ENCODE results near the gene CHPF2.

CHPF2 gene

DNA sequence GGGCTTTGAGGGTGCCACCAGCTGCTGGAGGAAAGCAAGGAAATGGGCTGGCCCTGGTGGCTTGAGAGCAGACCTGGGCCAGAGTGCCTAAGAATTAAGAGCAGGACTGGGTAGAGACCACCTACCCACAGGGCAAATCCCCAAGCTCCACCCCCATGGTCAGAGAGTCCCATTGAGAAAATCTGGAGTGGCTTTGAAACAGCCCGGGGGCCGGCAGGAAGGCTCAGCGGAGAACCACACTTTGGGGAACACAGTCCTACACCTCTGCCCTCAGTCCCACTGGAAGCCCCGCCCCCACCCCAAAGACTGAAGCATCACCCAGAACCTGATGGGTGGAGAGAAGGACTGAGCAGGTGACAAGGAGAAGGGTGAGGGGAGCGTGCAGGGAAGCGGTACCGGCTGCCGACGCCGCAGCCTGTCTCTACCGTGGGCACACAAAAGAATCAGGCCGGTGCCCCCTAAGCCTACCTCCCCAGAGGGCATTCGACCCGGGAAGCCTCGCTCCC is 12.6 kb downstream of the CHPF2 start:
- no peak for ATAC-seq (ENCODE audit: insufficient read depth, low read depth)
- Histone ChIP-seq H3K9me3 (ENCODE audit: insufficient read depth, low read length, severe bottlenecking) (no peaks in the 10 kb centered on the region), H3K27me3 (ENCODE audit: insufficient read depth, low read length, poor library complexity) (peaks cover 55% of the 10 kb centered on the region), H3K27ac (ENCODE audit: low read length) (no peak overlapping the region), H3K9ac (ENCODE audit: low read depth, low read length) (no peak overlapping the region), H3K79me2 (ENCODE audit: insufficient read depth, low read length) (no peaks in the 10 kb centered on the region), H3K4me3 (ENCODE audit: low read depth in 1 of 2, low read length in 2 of 2) (no peak overlapping the region), H4K20me1 (ENCODE audit: insufficient read depth, low read length) (peaks cover 22% of the 10 kb centered on the region; the same call in 1 of the 2 replicates), H3K4me2 (ENCODE audit: insufficient read depth, low read length) (peak overlapping the region; percentile 31), H2AFZ (ENCODE audit: low read depth, low read length) (no peak overlapping the region), H3K4me1 (ENCODE audit: insufficient read depth, low read length) (peaks cover 56% of the 10 kb centered on the region), H3K36me3 (ENCODE audit: insufficient read depth, low read length) (no peaks in the 10 kb centered on the region)
- TF ChIP-seq EZH2 (IDR thresholded peaks at IDR 0.05; ENCODE audit: borderline replicate concordance, low read depth, low read length, severe bottlenecking) = no peak
- TF ChIP-seq, protein P1, sequence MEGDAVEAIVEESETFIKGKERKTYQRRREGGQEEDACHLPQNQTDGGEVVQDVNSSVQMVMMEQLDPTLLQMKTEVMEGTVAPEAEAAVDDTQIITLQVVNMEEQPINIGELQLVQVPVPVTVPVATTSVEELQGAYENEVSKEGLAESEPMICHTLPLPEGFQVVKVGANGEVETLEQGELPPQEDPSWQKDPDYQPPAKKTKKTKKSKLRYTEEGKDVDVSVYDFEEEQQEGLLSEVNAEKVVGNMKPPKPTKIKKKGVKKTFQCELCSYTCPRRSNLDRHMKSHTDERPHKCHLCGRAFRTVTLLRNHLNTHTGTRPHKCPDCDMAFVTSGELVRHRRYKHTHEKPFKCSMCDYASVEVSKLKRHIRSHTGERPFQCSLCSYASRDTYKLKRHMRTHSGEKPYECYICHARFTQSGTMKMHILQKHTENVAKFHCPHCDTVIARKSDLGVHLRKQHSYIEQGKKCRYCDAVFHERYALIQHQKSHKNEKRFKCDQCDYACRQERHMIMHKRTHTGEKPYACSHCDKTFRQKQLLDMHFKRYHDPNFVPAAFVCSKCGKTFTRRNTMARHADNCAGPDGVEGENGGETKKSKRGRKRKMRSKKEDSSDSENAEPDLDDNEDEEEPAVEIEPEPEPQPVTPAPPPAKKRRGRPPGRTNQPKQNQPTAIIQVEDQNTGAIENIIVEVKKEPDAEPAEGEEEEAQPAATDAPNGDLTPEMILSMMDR (IDR thresholded peaks at IDR 0.05; ENCODE audit: borderline replicate concordance, extremely low read depth, low read length, poor library complexity, severe bottlenecking) = no peak
- no peak for DNase-seq

DNA sequence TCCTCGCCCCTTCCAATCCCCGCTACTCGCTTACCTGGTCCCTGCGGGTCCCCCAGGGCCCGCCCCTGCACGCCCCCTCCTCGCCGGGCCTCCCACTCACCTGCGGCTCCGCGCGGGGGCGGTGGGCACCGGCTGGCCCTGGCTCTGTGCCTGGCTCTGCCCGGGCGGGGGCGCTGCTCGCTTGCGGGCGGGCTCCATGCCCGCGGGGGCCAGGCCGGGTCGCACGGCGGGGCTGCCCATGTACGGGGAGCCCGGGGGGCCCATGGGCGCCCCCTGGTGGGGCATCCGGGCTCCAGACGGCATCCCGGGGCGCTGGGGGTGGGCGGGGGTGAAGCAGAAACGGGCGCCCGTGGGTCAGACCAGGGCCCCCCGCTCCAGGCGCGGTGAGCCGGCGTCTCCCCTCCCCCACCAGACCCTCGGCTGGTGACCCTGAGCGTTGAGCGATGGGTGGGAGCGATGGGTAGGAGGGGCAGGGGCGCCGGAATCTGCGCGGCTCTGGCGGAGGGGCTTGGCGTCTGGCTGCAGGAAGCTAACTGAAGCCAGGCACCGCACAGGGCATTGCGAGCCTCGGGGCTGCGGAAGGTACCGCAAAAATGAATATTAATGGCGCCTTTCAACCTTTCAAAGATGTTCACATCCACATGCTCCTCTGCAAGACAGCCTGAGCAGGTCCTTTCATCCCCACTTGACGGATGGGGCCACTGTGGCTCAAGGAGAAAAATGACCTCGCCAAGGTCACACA is 13.2 kb downstream of the CHPF2 start:
- no peak overlapping the region for H3K27ac ChIP-seq (ENCODE audit: low read length)
- H3K27me3 ChIP-seq (ENCODE audit: insufficient read depth, low read length, poor library complexity) = peaks cover 62% of the 10 kb centered on the region
- DNase-seq (peak; percentile 57), ATAC-seq (ENCODE audit: insufficient read depth, low read depth) (peak; percentile 50)
- H4K20me1 ChIP-seq (ENCODE audit: insufficient read depth, low read length) = peaks cover 26% of the 10 kb centered on the region
- no peaks in the 10 kb centered on the region for H3K9me3 ChIP-seq (ENCODE audit: insufficient read depth, low read length, severe bottlenecking)
- no peaks in the 10 kb centered on the region for H3K36me3 ChIP-seq (ENCODE audit: insufficient read depth, low read length)
- H3K4me1 ChIP-seq (ENCODE audit: insufficient read depth, low read length) = peaks cover 56% of the 10 kb centered on the region
- no peak for TF ChIP-seq EZH2 (IDR thresholded peaks at IDR 0.05; ENCODE audit: borderline replicate concordance, low read depth, low read length, severe bottlenecking)
- TF ChIP-seq, protein P1 (IDR thresholded peaks at IDR 0.05; ENCODE audit: borderline replicate concordance, extremely low read depth, low read length, poor library complexity, severe bottlenecking) = peak; percentile 52
- H3K9ac ChIP-seq (ENCODE audit: low read depth, low read length) = no peak overlapping the region
- no peak overlapping the region for H2AFZ ChIP-seq (ENCODE audit: low read depth, low read length)
- H3K4me2 ChIP-seq (ENCODE audit: insufficient read depth, low read length) = peak overlapping the region; percentile 31
- no peak overlapping the region for H3K4me3 ChIP-seq (ENCODE audit: low read depth in 1 of 2, low read length in 2 of 2)
- H3K79me2 ChIP-seq (ENCODE audit: insufficient read depth, low read length) = no peaks in the 10 kb centered on the region

DNA sequence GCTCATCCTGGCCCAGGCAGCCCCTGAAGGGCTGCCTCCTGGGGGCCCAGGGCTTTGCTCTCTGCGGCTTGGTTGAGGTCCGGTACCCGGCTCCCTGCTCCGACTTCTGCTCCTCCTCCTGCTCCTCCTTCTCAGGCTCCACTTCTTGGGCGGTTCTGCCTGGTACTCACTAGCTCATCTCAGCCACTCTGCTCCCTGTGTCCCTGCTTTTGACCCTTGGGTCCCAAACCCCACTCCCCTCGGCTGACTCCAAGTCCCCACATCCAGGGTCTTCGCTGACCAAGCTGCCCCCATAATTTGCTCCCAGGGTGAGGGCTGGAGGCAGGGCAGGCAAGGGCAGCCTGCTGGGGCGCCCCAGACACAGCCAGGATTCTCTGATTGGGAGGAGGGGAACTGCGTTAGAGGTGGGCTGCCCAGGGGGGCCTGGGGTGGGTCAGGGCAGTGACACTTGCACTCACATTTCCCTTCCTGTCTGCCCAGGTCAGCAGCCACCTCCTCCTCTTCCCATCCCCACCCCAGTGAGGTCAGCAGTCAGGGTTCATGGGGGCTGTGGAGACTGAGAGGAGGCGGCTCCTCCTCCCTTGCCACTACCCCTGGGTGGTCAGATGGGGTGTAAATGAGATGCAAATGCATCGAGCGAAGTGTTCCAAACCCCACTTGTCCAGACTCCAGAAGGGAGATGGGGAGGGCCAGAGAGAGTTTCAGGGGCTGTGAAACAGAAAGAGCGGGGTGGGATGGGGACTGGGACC is 14.0 kb downstream of the CHPF2 start:
- Histone ChIP-seq H3K4me3 (ENCODE audit: low read depth in 1 of 2, low read length in 2 of 2) (no peak overlapping the region), H3K36me3 (ENCODE audit: insufficient read depth, low read length) (no peaks in the 10 kb centered on the region), H3K4me1 (ENCODE audit: insufficient read depth, low read length) (peaks cover 61% of the 10 kb centered on the region), H3K9ac (ENCODE audit: low read depth, low read length) (no peak overlapping the region), H2AFZ (ENCODE audit: low read depth, low read length) (no peak overlapping the region), H3K79me2 (ENCODE audit: insufficient read depth, low read length) (no peaks in the 10 kb centered on the region), H3K9me3 (ENCODE audit: insufficient read depth, low read length, severe bottlenecking) (no peaks in the 10 kb centered on the region), H4K20me1 (ENCODE audit: insufficient read depth, low read length) (peaks cover 31% of the 10 kb centered on the region), H3K27ac (ENCODE audit: low read length) (no peak overlapping the region), H3K4me2 (ENCODE audit: insufficient read depth, low read length) (no peak overlapping the region), H3K27me3 (ENCODE audit: insufficient read depth, low read length, poor library complexity) (peaks cover 69% of the 10 kb centered on the region)
- TF ChIP-seq, protein P1 (IDR thresholded peaks at IDR 0.05; ENCODE audit: borderline replicate concordance, extremely low read depth, low read length, poor library complexity, severe bottlenecking) = no peak
- no peak for TF ChIP-seq EZH2 (IDR thresholded peaks at IDR 0.05; ENCODE audit: borderline replicate concordance, low read depth, low read length, severe bottlenecking)
- ATAC-seq (ENCODE audit: insufficient read depth, low read depth) = no peak
- DNase-seq = no peak

Measured in DND-41 (cell line).